HG02970 (cell line): ENCODE measurements around the gene AIPL1.

Experiments used
- ATAC-seq: cut with Tn5 transposase; IDR thresholded peaks from one replicate; pipeline ENCODE4 v1.9.1; 2021; ENCODE audit warnings: mild to moderate bottlenecking, moderate library complexity, moderate number of reproducible peaks; ENCODE audit not compliant: unreplicated experiment, low FRiP score

AIPL1 gene

GRCh38 chr17:6377906-6378305 lies 57.0 kb downstream of the AIPL1 start:
- no peak for ATAC-seq

GRCh38 chr17:6376931-6377361 lies 58.0 kb downstream of the AIPL1 start:
- ATAC-seq, result no peak

GRCh38 chr17:6374761-6375312 lies 60.1 kb downstream of the AIPL1 start:
- ATAC-seq, result no peak

- no peak for ATAC-seq
Measured at GRCh38 chr17:6374271-6374691, 60.6 kb downstream of the AIPL1 start.
